ENCODE data around the gene SMARCC2. TPM values are rescaled to one million over a fixed set of nuclear protein-coding genes. Genes with fewer than 3 reads are reported as not detected.

SMARCC2 gene
- total and polyA plus RNA-seq, 2 of the 13 experiments (the other 11 are each of a cell fraction or from before 2014, with no cell fraction given) = 21.3 to 24.1 TPM

GRCh38 chr12:56158029-56158925 is 31.0 kb downstream of the SMARCC2 start, which contains the start of gene MYL6 (continued):
- TF ChIP-seq, protein P1, sequence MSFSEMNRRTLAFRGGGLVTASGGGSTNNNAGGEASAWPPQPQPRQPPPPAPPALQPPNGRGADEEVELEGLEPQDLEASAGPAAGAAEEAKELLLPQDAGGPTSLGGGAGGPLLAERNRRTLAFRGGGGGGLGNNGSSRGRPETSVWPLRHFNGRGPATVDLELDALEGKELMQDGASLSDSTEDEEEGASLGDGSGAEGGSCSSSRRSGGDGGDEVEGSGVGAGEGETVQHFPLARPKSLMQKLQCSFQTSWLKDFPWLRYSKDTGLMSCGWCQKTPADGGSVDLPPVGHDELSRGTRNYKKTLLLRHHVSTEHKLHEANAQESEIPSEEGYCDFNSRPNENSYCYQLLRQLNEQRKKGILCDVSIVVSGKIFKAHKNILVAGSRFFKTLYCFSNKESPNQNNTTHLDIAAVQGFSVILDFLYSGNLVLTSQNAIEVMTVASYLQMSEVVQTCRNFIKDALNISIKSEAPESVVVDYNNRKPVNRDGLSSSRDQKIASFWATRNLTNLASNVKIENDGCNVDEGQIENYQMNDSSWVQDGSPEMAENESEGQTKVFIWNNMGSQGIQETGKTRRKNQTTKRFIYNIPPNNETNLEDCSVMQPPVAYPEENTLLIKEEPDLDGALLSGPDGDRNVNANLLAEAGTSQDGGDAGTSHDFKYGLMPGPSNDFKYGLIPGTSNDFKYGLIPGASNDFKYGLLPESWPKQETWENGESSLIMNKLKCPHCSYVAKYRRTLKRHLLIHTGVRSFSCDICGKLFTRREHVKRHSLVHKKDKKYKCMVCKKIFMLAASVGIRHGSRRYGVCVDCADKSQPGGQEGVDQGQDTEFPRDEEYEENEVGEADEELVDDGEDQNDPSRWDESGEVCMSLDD (CRISPR knock-in tag; IDR thresholded peaks at IDR 0.05; ENCODE audit: borderline replicate concordance) = no peak
- peak; percentile 73; the same call in 1 of the 2 replicates for TF ChIP-seq BCL3 (CRISPR knock-in tag; IDR thresholded peaks at IDR 0.05)
- no peak for TF ChIP-seq MNT (IDR thresholded peaks at IDR 0.05)
- no peak for TF ChIP-seq NPAS2 (CRISPR knock-in tag; IDR thresholded peaks at IDR 0.05; ENCODE audit: borderline replicate concordance)
- TF ChIP-seq SYNCRIP (IDR thresholded peaks at IDR 0.05; ENCODE audit: insufficient read depth, low read depth, low read length) = no peak
- TF ChIP-seq, protein P2, sequence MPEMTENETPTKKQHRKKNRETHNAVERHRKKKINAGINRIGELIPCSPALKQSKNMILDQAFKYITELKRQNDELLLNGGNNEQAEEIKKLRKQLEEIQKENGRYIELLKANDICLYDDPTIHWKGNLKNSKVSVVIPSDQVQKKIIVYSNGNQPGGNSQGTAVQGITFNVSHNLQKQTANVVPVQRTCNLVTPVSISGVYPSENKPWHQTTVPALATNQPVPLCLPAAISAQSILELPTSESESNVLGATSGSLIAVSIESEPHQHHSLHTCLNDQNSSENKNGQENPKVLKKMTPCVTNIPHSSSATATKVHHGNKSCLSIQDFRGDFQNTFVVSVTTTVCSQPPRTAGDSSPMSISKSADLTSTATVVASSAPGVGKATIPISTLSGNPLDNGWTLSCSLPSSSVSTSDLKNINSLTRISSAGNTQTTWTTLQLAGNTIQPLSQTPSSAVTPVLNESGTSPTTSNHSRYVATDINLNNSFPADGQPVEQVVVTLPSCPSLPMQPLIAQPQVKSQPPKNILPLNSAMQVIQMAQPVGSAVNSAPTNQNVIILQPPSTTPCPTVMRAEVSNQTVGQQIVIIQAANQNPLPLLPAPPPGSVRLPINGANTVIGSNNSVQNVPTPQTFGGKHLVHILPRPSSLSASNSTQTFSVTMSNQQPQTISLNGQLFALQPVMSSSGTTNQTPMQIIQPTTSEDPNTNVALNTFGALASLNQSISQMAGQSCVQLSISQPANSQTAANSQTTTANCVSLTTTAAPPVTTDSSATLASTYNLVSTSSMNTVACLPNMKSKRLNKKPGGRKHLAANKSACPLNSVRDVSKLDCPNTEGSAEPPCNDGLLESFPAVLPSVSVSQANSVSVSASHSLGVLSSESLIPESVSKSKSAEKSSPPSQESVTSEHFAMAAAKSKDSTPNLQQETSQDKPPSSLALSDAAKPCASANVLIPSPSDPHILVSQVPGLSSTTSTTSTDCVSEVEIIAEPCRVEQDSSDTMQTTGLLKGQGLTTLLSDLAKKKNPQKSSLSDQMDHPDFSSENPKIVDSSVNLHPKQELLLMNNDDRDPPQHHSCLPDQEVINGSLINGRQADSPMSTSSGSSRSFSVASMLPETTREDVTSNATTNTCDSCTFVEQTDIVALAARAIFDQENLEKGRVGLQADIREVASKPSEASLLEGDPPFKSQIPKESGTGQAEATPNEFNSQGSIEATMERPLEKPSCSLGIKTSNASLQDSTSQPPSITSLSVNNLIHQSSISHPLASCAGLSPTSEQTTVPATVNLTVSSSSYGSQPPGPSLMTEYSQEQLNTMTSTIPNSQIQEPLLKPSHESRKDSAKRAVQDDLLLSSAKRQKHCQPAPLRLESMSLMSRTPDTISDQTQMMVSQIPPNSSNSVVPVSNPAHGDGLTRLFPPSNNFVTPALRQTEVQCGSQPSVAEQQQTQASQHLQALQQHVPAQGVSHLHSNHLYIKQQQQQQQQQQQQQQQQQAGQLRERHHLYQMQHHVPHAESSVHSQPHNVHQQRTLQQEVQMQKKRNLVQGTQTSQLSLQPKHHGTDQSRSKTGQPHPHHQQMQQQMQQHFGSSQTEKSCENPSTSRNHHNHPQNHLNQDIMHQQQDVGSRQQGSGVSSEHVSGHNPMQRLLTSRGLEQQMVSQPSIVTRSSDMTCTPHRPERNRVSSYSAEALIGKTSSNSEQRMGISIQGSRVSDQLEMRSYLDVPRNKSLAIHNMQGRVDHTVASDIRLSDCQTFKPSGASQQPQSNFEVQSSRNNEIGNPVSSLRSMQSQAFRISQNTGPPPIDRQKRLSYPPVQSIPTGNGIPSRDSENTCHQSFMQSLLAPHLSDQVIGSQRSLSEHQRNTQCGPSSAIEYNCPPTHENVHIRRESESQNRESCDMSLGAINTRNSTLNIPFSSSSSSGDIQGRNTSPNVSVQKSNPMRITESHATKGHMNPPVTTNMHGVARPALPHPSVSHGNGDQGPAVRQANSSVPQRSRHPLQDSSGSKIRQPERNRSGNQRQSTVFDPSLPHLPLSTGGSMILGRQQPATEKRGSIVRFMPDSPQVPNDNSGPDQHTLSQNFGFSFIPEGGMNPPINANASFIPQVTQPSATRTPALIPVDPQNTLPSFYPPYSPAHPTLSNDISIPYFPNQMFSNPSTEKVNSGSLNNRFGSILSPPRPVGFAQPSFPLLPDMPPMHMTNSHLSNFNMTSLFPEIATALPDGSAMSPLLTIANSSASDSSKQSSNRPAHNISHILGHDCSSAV (CRISPR knock-in tag; IDR thresholded peaks at IDR 0.05; ENCODE audit: borderline replicate concordance) = no peak
- no peak for TF ChIP-seq TBP (CRISPR knock-in tag; IDR thresholded peaks at IDR 0.05)
- TF ChIP-seq, protein P3, sequence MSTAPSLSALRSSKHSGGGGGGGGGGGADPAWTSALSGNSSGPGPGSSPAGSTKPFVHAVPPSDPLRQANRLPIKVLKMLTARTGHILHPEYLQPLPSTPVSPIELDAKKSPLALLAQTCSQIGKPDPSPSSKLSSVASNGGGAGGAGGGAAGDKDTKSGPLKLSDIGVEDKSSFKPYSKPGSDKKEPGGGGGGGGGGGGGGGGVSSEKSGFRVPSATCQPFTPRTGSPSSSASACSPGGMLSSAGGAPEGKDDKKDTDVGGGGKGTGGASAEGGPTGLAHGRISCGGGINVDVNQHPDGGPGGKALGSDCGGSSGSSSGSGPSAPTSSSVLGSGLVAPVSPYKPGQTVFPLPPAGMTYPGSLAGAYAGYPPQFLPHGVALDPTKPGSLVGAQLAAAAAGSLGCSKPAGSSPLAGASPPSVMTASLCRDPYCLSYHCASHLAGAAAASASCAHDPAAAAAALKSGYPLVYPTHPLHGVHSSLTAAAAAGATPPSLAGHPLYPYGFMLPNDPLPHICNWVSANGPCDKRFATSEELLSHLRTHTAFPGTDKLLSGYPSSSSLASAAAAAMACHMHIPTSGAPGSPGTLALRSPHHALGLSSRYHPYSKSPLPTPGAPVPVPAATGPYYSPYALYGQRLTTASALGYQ (CRISPR knock-in tag; IDR thresholded peaks at IDR 0.05) = no peak
